Sciatic nerve (tissue), 2 donors: ENCODE results near the gene ATP6V1B1. TPM values are rescaled to one million over a fixed set of nuclear protein-coding genes. Genes with fewer than 3 reads are reported as not detected.

Experiments used
- ATAC-seq: fragments of 200-7000 bp; cut with Tn5 transposase; one replicate; pipeline ENCODE4 v1.9.1; 2020; ENCODE audit warnings: mild to moderate bottlenecking, moderate library complexity
- DNase-seq: peaks from one replicate; pipeline ENCODE4 v3.0.0-alpha.2; 2020; ENCODE audit warnings: low spot score
- intact Hi-C: fragments of 100-400 bp; cut with DNase I; formaldehyde crosslinking; loops from one replicate; pipeline ENCODE4 v1.14.2; 2022
- total RNA-seq: library from RNA; stranded (reverse); fragmentation: NEBNext Ultra II Directional; extraction: Animal tissue kit (Norgen Biotek cat#: 25700); gene quantifications from one replicate; pipeline ENCODE4 v1.2.1, GENCODE V29; 2021
- donor health status: DM: no; HTN: no; CAD: no.
- donor health status: DM: no; HTN: no; CAD: no.

Gene ATP6V1B1
- total RNA-seq, 1 donor from 2014 or later = 1.3 TPM

DNA sequence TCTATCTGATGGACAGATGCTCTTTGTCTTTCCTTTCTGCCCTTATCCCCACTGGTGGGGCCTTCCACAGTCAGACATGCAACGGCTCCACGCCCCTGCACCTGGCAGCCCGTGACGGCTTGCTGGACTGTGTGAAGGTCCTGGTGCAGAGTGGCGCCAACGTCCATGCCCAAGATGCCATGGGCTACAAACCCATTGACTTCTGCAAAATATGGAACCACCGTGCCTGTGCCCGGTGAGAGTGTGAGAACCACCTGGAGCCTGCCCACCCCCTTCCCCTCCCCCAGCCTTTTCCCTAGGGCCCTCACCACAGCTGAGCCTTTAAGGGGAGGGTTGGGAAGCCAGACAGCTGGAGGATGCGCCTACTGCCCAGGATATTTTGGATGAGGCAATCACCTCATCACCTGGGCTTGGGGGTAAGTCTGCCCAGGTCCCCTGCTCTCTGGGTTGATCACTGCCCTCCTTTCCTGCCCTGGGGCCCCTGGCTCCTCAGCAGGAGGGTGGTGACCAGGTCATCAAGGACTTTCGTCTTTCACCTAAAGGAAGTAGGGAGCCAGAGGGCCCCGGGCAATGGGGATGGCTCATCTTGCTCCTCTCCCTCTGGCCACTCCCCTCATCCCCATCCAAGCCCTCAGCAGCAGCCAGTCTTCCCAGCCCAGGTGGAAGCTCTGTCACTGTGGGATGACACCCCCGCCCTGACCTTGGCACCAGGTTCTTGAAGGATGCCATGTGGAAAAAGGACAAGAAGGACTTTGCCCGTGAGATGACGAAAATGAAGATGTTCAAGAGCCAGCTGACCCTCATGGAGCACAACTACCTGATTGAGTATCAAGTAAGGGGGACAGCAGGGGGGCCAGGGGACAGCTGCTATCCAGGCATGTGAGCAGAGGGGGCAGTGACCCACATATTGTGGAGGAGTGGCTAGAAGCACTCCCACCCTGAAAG lies 46.4 kb downstream of the ATP6V1B1 start:
- intact Hi-C loops = no loop called here
- DNase-seq = peak; percentile 48
- ATAC-seq = no peak

GRCh38 chr2:70982971-70983370 lies 47.3 kb downstream of the ATP6V1B1 start:
- ATAC-seq (no peak), DNase-seq (no peak)
- intact Hi-C loops = no loop called here

DNA sequence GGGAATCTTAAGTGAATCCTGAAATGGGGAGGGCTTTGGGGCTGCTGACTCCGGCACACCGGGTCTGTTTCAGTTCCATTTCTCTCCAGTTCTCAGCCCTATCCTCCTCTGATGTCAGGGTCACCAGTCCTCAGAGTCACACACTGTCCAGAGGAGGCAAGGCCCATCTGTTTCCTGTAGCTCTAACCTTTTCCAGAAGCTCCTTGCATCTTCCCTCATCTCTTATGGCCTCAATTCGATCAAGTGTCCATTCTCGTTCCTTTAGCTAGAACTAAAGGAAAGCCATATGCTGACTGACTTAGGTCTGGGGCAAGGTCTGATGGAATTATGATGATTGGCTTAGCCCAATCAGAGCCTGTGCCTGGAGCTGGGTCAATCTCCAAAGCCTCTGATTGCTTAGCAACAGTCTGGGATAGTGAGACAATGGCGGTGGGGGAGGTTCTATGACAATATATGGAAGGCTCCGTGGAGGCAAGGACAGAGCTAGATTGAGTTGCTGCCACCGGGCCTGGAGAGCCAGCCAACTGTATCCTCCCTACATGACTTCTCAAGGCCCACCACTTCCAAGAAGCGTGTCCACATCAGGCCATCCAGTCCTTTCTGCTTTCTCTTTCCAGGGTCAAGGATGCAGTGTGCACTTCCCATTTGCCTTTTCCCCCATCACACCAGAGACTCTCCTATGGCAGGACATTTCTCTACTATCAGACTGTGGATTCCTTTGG lies 48.0 kb downstream of the ATP6V1B1 start:
- no peak for ATAC-seq
- no peak for DNase-seq
- intact Hi-C loops = no loop called here

DNA sequence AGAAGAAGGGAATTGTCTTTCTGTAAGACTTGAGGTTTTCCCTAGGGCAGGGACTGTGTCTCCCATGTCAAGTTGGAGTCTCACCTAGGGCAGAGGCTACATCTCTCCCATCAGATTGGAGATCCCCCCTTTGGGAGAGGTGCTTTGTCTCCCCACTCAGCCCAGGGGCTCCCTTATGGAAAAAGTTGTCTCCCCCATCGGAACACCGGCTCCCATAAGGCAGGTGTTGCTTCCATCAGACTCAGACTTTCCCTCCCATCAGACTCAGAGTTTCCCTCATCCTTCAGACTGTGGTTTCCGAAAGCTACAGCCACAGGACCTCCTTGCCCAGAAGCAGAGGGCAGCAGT lies 48.5 kb downstream of the ATP6V1B1 start:
- intact Hi-C loops = no loop called here
- DNase-seq = no peak

GRCh38 chr2:70984576-70985282 lies 49.0 kb downstream of the ATP6V1B1 start:
- ATAC-seq = peak; percentile 70
- intact Hi-C loops = no loop called here
- DNase-seq = peak; percentile 72

More for the DNA sequence above, 48.5 kb downstream of the ATP6V1B1 start:
- no peak for ATAC-seq

GRCh38 chr2:70985283-70985688 lies 49.6 kb downstream of the ATP6V1B1 start:
- intact Hi-C loops = no loop called here
- DNase-seq (peak; percentile 51), ATAC-seq (no peak)

DNA sequence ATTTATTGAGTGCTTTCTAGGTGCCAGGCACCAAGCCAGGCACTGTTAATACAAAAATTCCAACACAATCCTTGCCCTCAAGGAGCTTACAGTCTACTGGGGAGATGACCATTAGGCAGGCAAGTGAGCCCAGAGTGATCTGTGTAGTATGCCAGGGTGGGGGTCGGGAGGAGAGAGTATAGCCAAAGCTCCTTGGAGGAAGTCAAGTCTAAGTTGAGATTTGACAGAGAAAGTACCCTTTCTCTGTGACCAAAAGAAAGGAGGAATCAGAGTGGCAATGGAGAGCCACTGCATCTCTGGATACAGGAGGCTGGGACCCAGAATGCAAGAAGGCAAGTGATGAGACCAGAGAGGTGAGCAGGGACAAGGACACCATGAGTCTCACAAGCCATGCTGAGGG lies 50.3 kb downstream of the ATP6V1B1 start:
- DNase-seq (no peak), ATAC-seq (no peak)
- intact Hi-C loops = no loop called here

GRCh38 chr2:70986499-70987189 lies 50.9 kb downstream of the ATP6V1B1 start:
- ATAC-seq (no peak), DNase-seq (no peak)
- intact Hi-C loops = no loop called here

DNA sequence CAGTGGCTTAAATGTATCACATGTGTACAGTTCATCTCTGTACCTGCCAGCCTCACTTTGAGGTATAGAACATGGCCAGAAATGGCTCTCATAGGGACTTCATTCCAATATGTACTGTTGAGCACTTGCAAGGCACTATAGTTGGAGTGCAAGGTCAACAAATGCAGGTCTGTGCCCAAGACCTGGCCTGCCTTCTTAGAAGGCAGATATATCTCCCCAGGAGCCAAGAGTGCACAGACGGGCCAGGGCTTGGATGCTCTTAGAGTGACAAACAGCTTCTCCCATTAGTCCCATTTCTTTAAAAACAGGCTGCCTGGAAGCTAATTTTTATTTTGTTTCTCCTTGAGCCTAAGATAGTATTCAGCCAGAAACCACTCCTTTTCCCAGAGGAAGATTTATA lies 51.7 kb downstream of the ATP6V1B1 start:
- ATAC-seq = no peak
- DNase-seq = no peak
- intact Hi-C loops = no loop called here

- intact Hi-C loops = no loop called here
- DNase-seq (peak; percentile 45), ATAC-seq (no peak)
These were observed 52.5 kb downstream of the ATP6V1B1 start for GRCh38 chr2:70988151-70988550.

DNA sequence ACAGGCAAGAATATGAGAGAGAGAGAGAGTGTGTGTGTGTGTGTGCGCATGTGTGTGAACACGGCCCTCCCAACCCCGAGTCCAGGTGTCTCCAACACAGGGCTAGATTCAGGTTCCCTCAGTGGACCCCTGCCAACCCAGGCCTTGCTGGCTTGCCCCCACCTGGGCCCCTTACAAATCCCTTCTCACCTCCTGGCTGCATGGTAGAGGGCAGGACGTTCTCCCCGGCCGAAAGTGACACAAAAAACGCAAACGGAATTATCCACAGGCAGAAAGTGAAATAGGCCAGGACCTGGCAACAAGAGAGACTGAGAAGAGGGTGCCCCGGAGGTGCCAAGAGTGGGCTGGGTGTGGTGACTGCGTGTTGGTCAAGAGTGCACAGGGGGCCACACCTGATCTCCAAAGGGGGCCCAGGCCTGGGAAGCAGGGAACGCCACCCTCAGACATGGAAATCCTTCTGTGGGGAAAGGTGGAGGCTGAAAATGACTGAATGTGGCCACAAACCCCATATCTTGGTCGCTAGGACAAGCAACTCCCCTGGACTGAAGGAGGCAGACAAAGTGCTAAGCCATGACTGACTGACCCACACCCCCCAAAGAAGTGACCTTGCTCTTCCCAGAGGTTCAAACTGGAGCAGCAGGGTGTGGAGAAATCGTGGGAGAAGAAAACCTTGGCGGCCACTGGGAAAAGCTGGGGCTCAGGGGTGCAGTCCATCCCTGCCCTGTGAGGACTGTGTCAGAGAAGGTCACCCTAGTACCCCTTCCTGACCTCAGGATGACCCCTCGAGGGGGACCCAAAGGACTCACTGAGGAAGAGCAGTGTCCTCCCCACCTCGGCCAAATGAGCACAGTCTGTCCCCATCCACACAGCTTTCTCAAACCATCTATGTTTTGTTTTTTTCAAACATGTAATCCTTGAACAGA lies 53.3 kb downstream of the ATP6V1B1 start:
- ATAC-seq = no peak
- peak; percentile 53 for DNase-seq
- intact Hi-C loops = no loop called here

DNA sequence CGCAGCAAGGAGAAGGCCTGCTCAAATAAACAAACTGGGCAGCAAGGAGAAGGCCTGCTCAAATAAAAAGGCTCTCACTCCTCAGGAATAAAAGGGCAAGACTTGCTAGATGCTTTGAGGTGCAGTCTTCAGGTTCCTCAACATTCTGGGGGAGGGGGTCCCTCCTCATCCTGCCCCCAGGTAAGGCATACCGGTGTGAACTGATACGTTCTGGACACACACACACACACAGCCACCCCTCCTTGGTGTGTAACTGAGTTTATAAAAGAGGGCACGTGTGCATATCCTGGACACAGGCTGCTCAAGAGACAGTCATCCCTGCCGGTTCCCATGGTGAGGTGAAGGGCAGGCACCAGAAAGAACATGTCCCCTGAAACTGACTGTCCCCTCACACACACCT lies 54.5 kb downstream of the ATP6V1B1 start:
- DNase-seq (no peak), ATAC-seq (no peak)
- intact Hi-C loops = no loop called here

DNA sequence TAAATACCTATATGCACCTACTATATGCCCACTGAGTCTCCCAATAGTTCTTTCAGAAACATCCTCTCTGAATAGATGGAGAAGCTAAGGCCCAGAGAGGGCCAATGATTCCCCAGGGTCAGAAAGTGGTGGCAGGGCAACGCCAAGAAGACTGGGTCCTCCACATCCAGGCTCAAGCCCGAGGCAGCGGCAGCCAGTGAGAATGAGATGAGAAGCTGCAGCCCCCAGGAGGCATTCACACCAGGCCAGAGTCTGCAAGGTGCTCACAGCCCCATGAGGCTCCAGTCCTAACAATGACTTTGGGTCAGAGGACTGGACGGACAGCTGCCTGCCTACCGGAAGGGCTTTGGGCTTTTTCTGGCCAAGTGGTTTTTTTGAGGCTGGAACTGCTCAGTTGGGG lies 55.4 kb downstream of the ATP6V1B1 start:
- DNase-seq (no peak), ATAC-seq (no peak)
- intact Hi-C loops = no loop called here

DNA sequence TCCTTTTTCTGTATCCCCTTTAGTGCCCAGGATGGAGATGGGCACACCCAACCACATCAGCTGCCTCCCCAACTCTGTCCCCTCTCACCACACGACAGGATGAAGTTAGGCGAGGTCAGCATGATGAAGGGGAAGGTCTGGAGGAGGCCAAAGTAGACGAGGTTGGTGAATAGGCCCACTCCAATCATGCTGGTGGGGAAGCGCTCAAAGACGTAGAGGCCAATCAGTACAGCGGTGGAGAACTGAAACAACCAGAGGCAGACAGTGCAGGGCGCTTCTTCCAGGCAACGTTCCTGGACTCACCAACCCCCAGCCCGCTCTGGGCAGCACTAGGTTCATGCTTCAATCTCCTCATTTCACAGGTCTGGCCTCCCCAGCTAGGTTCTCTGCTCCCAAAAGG lies 56.0 kb downstream of the ATP6V1B1 start:
- DNase-seq (no peak), ATAC-seq (no peak)
- intact Hi-C loops = no loop called here

GRCh38 chr2:70992945-70993853 lies 57.5 kb downstream of the ATP6V1B1 start:
- intact Hi-C loops = no loop called here
- no peak for ATAC-seq
- no peak for DNase-seq

GRCh38 chr2:70994009-70994698 lies 58.5 kb downstream of the ATP6V1B1 start:
- intact Hi-C loops = no loop called here
- DNase-seq (no peak), ATAC-seq (peak; percentile 23)
